Left forelimb (tissue), 1 donor: ENCODE measurements around the gene UBE2L3.
"Not testable (repeated sequence)": the region's sequence is repeated elsewhere in the genome, so short reads cannot be mapped to it uniquely, and the experiment has no call there.

Source experiments
- DNase-seq: peaks from one replicate; pipeline ENCODE4 v3.0.0-alpha.2; 2018; ENCODE audit warnings: low spot score

UBE2L3 gene

DNA sequence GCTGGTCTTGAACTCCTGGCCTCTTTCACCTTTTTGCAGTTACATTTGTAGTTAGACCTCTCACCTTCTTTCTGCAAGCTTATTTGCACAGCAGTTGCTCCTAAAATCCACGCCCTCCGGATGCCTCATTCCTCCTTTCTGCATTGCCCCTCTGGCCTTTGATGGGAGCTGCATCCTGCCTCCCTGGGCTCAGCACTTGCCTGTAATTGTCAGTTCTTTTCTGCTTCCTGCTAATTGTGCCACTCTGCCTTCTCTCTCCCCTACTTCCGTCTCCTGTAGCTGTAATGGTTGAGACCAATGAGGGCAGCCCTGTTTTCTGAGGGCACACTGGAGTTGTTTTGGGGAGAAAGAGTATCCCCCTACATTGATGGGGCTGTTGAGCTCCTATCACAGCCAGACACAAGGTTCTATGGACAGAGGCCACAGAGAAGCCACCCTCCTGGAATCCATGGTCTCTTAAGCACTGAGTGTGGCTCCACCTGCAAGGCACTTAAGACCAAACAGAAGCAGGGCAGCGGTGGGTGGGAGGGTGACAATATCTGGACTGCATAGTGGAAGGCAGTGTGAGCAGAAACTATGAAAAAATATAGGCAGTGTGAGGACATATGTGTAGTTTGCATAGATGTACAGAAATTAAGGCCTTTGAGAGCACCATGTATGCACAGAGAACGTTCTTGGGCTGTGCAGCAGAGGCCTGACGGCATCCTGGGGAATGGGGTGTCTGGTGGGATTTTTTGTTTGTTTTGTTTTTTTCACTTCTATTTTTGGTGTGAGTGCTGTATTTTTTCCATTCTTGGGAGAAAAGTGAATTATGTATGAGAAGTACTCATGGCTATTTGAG lies 31.8 kb downstream of the UBE2L3 start:
- no peak for DNase-seq

DNA sequence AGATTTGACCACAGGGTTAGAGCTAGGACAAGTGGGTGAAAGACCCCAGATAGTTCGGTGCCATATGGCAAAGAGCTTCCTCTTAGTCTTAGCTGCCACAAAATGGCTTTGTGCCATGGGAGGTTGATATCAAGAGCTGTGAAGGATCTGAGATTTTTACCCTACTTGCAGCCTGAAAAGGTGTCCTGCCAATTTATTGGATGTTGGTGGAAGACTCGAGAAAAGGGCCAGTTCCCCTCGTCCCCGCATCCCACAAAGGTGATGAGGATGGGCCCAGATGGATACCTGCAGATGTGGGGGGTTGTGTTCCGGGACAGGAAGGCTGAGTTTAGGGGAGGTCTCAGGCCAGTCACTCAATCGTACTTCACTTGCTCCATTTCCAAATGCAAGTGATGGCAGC lies 35.1 kb downstream of the UBE2L3 start:
- no peak for DNase-seq

DNA sequence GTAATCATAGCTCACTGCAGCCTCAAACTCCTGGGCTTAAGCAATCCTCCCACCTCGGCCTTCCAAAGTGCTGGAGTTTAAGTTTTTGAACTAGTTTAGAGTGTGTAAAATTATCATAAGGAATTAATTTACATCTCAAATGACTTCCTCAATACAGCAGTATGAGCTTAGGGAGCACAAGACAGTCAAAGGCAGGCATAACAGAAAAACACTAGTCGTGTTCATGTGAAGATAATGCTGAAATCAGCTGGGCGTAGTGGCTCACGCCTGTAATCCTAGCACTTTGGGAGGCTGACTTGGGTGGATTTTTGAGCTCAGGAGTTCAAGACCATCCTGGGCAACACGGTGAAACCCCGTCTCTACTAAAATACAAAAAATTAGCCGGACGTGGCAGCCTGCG lies 36.5 kb downstream of the UBE2L3 start:
- DNase-seq: no peak

DNA sequence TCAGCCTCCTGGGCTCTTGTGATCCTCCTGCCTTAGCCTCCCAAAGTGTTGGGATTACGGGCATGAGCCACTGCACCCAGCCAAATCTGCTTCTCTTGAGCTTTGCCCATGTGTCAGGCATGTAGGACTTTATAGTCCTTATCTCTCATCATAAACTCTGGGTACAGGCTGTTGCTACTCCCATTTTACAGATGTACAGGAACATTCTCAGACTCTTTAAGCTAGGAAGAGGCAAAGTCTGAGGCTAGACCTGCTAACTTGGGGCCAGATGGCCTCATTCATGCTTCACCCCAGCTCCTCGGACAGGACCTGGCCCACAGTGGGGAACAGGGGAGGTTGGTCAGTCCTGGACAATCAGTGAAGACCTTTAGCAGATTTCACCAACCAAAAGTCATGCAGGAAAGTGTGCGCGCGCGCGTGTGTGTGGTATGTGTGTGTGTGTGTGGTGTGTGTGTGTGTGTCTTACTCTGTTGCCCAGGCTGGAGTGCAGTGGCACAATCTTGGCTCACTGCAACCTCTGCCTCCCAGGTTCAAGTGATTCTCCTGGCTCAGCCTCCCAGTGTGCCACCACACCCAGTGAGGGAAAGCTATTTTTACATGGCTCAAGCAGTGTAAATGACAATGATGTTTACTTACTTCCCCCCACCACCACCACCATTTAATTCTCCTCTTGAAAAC lies 38.5 kb downstream of the UBE2L3 start:
- DNase-seq: no peak

DNA sequence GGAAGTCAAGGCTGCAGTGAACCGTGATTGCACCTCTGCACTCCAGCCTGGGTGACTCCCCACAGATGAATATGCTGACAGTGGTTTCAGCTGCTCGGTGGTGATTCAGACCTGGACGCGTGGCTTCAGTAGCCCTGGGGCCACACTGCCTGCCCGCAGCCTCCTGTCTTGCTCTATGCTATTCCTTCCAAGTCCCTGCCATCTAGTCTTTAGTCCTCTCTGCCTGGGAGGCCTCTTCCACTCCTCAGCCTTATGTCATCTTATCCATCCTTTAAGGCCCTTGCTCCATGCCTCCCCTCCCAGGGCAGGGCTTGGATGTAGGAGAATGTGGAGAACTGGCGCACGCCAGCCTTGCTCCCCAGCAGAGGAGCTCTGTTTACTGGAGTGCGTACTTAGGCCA lies 39.3 kb downstream of the UBE2L3 start:
- DNase-seq: no peak

DNA sequence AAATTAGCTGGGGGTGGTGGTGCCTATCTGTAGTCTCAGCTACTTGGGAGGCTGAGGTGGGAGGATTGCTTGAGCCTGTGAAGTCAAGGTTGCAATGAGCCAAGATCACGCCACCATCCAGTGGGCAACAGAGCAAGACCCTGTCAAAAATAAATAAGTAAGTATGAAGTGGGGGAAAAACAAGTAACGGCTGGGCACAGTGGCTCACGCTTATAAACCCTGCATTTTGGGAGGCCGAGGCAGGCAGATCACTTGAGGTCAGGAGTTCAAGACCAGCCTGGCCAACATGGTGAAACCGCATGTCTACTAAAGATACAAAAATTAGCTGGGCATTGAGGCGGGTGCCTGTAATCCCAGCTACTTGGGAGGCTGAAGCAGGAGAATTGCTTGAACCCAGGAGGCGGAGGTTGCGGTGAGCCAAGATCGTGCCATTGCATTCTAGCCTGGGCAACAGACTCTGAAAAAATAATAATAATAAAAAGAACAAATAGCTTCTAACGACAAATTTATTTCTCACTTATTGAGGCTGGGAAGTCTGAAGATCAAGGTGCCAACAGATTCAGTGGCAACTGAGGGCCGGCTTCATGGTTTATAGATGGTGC lies 42.1 kb downstream of the UBE2L3 start:
- not testable (repeated sequence) for DNase-seq

DNA sequence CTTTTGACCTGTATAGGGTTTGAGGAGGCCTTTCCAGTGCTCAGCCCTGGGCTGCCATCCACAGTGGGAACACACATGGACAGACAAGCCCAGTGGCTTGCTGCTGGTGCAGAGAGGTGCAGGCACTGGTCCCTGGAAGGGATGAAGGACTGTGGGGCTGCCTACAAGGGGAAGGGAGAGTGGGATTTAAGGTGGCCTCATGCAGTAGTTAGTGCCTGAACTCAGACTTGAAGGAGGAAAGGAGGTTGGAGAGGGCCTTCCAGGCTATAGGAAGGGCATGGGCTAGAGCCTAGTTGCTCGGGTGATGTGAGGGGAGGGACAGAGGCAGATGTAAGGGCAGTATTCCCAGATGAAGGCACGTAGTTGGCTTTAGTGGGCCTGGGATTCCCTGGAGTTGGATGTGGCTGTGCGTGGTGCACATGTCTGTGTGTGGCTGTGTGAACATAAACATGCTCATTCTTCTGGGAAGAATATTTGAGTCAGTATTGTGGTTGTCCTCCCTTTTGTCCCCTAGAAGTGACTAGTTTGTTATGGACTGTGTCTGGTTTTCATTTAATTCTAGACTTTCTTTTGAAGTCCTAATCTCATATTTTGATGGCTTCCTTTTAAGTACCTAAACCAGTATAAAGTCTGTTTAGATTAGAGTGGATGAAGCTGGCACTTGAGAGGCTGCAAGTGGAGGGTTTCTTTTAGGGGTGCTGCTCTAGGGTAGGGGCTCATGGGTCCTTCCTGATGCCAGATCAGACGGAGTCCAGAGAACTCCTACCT lies 43.9 kb downstream of the UBE2L3 start:
- DNase-seq: no peak

DNA sequence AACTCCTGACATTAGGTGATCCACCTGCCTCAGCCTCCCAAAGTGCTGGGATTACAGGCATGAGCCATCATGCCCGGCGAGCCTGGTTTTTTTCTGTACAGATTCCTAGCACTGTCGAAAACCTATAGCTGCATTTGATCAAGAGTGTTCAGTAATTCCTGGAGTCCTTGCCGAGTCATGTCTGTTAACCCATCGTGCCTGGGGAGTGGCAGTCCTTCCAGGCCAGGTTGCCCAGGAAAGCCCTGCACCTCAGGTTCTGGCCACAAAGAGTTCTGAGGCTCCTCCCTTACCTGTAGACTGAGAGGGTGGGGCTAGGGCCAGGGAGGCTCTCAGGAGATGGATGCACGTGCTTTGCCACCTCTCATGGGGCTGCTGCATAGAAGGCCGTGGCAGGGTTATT lies 45.3 kb downstream of the UBE2L3 start:
- no peak for DNase-seq

DNA sequence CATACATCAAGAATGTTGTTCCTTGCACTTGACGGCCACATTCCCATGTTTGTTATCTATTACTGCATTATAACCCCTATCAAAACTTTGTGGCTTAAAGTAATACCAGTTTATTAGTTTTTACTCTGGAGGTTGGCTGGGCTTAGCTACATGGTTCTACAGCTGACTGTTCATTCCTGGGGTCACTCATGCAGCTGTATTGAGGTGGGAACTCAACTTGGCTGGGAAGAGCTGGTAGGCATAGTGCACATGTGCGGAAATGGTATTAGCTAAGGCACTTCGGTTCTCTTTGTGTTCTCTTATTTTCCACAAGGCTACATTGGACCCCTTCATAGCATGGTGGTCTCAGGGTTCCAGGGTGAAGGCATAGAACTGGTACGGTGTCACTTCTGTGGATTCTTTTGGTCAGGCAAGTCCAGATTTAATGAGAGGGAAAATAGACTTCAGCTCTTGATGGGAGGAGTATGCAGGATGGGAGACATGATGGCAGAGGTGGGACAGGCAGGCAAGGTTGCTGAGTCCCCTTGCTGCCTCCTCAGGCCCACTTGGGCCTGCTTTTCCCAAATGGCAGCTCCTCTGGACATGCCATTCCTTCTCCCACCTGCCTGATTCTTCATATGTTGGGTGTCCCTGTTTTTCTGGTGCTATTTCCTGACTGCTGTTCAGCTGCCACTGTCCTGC lies 46.2 kb downstream of the UBE2L3 start:
- no peak for DNase-seq

DNA sequence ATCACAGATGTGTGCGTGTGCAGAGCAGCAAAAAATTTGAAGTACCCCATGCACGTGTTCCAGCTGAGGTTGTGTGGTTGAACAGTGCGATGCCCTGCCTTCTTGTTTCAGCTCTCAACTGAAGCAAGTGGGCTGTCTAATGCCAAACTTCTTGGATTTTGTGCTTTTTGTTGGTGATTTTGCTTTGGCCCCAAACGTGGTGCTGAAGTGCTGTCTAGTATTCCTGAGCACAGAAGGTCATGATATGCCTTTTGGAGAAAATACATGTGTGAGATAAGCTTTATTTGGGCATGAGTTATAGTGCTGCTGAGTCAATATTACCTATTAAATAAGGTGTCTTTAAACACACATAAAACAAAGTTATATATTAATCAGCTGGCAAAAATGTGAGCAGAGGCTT lies 48.2 kb downstream of the UBE2L3 start:
- DNase-seq: no peak

DNA sequence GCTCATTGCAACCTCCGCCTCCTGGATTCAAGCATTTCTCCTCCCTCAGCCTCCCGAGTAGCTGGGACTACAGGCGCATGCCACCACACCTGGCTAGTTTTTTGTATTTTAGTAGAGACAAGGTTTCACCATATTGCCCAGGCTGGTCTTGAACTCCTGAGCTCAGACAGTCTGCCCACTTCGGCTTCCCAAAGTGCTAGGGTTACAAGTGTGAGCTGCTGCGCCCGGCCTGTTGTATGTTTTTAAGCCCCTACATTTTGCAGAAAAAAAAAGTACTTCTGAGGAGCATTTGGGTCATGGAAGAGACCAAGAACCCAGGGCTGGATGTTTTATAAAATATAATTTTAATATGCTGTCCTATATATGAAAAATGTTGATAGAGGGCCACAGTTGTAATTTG lies 49.8 kb downstream of the UBE2L3 start:
- not testable (repeated sequence) for DNase-seq

DNA sequence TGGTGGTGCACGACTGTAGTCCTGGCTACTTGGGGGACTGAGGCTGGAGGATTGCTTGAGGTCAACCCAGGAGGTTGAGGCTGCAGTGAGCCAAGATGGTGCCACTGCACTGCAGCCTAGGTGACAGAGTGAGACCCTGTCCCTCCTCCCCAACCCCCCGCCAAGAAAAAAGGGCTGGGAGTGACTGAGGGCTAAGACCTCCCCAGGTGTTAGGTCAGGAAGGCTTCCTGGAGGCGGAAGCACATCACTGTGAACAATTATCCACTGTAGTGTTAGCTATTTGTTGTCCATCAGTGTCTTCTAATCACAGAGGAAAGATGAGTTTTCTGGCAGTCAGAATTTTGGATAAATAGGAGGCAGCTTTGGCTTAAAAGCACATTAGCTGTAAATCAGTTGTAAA lies 53.5 kb downstream of the UBE2L3 start:
- DNase-seq: no peak

DNA sequence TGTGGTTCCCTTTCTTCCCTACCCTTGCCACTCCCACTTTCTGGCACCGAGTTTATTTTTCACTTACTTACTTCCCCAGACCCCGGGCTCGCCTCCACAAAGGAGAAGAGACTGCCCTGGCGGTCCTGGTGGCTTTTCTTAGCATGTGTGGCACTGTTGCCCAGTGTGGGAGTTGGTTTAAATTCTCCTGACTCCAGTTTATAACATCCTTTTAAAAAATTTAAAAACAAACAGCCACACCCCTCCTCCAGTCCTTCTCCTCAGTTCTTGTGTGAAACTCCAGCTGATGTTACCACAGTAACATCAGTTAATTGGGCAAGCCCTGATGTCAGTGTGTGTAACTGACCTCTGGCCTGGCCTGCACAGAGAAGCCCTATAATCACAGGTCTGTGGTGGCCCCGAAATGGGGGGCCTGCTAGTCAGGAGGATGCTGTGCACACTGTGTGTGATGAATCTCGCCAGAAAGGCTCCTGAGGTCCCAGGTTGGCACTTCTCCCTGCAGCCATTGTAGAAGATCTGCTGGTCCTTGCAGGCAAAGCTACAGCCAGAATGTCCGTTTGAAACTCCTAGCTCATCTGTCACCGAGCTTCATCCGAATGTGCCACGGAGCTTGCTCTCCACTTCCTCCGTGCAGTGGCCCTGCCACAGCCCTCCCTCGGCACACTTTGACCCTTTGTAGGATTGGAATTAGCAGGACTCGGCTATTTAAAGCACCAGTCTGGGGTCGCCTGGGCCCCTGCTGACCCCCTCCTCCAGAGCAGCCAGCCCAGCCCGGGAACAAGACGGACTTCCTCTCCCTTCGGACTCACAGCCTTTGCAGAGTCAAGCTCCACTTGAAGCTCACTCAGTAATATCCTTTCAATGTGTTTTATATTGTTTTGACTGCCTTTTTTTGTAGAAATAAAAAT lies 54.8 kb downstream of the UBE2L3 start:
- no peak for DNase-seq

DNA sequence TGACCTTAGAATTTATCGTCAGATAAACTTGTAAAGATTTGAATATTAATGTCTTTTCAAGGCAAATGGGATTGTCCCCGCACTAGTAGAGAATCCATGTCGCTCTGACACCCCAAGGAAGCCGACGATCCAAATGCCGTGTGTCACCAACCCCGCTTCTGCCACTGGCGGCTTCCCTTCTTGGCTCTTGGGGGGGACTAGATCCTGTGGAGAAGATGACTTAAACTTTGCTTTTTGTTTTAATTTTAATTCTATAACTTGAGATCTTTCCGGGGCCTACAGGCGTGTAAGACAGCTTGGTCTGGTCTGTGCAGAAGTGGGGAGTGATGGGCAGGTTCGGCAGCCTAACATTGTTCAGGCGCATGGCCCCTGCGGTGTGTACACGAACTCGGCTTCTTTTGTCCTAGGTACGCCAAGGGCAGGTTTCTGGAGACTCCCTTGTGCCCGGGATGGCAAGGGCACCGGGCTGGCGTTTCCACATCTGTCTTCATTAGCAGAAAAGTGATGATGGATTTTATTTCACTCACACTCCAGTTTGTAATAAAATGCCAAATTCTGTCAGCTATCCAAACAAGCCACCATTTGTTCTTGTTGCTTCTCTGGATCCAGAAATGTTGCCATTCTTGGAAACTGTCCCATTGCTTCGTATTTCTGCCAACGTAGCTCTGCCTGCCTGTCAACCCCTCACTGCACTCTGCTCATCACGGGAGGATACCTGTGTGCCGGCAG lies 55.6 kb downstream of the UBE2L3 start:
- DNase-seq: no peak

DNA sequence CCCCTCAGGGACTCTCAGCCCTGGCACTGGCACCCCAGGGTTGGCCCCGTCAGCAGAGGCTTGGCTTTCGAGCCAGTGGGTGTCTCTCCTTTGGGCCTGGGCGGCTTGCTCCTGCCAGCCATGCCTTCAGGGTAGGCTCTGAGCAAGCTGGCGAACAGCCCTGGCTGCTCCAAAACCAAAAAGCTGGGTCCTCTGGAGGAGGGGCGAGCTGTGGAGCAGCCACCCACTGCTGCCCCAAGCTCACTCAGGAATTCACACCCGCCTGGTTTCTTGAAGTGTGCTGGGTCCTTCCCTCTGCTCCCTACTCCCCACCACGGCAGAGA lies 56.1 kb downstream of the UBE2L3 start:
- DNase-seq: no peak

DNA sequence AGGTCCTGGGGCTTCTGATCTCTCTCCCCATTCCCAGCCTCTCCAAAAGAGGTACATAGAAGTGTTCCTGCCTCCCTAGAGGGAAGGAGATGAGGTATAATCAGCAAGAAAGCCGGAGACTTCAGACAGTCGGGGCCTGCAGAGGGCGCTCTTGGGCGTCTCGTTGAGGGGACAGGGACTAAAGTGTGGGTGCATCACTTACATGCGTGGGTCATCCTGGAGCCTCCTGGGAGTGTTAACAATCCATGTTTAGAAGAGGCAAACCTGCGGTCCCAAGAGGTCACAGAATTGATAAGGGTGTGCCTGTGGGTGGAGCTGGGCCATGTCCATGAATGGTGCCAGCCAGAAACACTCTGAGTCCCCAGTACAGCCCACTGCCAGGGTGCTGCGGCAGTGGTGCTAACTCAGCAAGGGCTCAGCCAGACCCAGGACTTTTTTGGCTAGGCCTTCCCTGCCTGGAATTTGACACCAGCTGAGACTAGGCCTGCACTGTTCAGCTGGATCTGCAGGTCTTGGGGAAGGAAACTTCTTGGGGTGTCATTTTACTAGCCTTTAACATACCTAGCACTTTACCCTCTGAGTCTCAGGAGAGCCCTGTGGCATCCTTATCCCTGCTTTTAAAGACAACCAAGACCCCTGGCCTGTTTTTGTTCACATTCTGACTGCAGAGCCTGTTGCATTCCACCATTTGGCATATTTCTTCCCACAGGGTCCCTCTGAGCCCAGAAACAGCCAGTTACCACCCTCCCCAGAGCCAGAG lies 56.8 kb downstream of the UBE2L3 start:
- no peak for DNase-seq

DNA sequence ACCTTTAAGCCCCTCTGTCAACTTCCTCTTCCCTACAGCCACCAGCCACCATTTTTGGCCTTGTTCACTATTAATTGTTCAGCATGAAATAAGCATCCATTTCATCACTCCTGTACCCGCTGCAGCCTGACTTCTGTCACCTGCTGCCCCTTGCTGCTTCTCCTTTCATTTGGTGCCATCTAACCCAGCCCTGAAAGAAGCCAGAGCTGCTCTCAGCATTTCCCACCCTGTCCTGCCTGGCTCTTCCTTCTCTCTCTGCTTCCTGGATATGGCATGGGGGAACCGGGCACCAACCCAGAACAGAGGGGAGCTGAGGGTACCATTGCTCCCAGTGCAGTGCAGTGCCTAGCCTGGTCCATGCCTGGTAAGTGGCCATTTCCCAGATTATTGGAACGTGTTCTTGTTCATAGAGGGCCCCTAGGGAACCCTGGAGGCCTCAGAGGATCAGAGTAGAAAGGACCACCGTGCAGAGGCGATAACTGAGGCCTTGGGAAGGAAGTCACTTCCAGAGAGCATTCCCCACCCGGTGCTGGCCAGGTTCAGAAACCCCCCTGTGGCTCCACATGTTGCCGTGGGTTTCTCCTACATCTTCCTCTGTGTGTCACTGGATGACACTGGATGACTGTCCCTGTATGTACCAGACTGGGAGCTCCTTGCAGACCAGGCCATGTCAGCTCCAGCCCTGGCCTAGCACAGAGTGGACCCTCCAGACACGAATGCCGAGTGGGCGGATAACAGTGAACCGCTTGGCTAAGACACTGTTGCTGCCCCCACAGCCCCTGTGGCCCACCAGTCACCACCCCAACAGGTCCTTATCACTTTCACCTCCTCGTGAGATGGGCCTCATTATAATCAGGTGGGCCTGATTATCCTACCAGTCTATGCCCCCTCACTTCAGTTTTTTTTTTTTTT lies 57.6 kb downstream of the UBE2L3 start:
- no peak for DNase-seq

DNA sequence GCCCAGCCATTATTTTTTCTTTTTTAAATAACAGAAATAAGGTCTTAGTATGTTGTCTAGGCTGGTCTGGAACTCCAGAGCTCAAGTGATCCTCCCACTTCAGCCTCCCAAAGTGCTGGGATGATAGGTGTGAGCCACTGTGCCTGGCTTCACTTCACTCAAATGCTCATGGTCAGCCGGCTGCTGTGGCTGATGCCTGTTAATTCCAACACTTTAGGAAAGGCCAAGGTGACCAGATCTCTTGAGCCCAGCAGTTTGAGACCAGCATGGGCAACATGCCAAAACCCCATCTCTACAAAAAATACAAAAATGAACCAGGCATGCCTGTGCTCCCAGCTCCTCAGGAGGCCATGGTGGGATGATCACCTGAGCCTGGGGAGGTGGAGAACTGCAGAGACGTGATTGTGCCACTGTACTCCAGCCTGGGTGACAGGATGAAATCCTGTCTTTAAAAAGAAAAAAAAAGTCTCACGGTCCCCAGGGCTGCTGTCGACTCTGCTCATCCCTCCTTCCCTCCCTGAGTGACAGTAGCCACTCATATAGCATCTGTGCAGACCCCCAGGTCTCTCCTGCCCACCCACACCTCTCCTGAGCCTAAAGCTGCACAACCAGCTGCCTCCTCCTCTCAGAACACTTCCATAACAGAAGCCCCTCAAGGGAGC lies 58.7 kb downstream of the UBE2L3 start:
- no peak for DNase-seq
